ENCODE data around the gene STON1.
A peak's percentile ranks its signal among the peaks of the same experiment; 100 is the strongest.

STON1 gene

GRCh38 chr2:48527226-48527885, 2.6 kb upstream of the STON1 start:
- Histone ChIP-seq H3K4me3 (ENCODE audit: low read depth in 1 of 5, low read length in 5 of 5) (no peak overlapping the region), H3K9me3 (ENCODE audit: control insufficient read depth in 5 of 5, low read length in 5 of 5) (no peaks in the 10 kb centered on the region), H3K27me3 (ENCODE audit: control insufficient read depth in 5 of 5, insufficient read depth in 4 of 5, low read length in 5 of 5) (no peaks in the 10 kb centered on the region), H3K27ac (ENCODE audit: low read depth, low read length) (no peak overlapping the region), H3K4me1 (ENCODE audit: control insufficient read depth in 5 of 5, insufficient read depth in 5 of 5, low read length in 5 of 5) (peaks cover 4 to 48% (median 28%) of the 10 kb centered on the region in 5 donors), H3K9ac (ENCODE audit: low read length in 5 of 5) (no peak overlapping the region), H3K36me3 (ENCODE audit: control insufficient read depth in 5 of 5, insufficient read depth in 5 of 5, low read length in 5 of 5) (no peaks in the 10 kb centered on the region)

GRCh38 chr2:48528431-48528830, 1.5 kb upstream of the STON1 start:
- H3K4me3 ChIP-seq (ENCODE audit: low read depth in 1 of 5, low read length in 5 of 5) = no peak overlapping the region
- H3K9ac ChIP-seq (ENCODE audit: low read length in 5 of 5) = no peak overlapping the region
- peak overlapping the region; percentile 9 for H3K27ac ChIP-seq (ENCODE audit: low read depth, low read length)
- H3K27me3 ChIP-seq (ENCODE audit: control insufficient read depth in 5 of 5, insufficient read depth in 4 of 5, low read length in 5 of 5) = no peaks in the 10 kb centered on the region
- H3K36me3 ChIP-seq (ENCODE audit: control insufficient read depth in 5 of 5, insufficient read depth in 5 of 5, low read length in 5 of 5) = no peaks in the 10 kb centered on the region
- peaks cover 4 to 54% (median 28%) of the 10 kb centered on the region in 5 donors for H3K4me1 ChIP-seq (ENCODE audit: control insufficient read depth in 5 of 5, insufficient read depth in 5 of 5, low read length in 5 of 5)
- H3K9me3 ChIP-seq (ENCODE audit: control insufficient read depth in 5 of 5, low read length in 5 of 5) = no peaks in the 10 kb centered on the region

- H3K9ac ChIP-seq (ENCODE audit: low read length in 5 of 5) = no peak overlapping the region
Observed at GRCh38 chr2:48529194-48529593, 760 bp upstream of the STON1 start.

GRCh38 chr2:48529676-48530032, 300 bp upstream of the STON1 start:
- no peaks in the 10 kb centered on the region for H3K27me3 ChIP-seq (ENCODE audit: control insufficient read depth in 5 of 5, insufficient read depth in 4 of 5, low read length in 5 of 5)
- H3K9me3 ChIP-seq (ENCODE audit: control insufficient read depth in 5 of 5, low read length in 5 of 5) = no peaks in the 10 kb centered on the region
- H3K9ac ChIP-seq (ENCODE audit: low read length in 5 of 5) = peak overlapping the region in 2 of 5 donors; percentile 45 to 53
- no peak overlapping the region for H3K27ac ChIP-seq (ENCODE audit: low read depth, low read length)
- peaks cover 4 to 54% (median 28%) of the 10 kb centered on the region in 5 donors for H3K4me1 ChIP-seq (ENCODE audit: control insufficient read depth in 5 of 5, insufficient read depth in 5 of 5, low read length in 5 of 5)
- H3K36me3 ChIP-seq (ENCODE audit: control insufficient read depth in 5 of 5, insufficient read depth in 5 of 5, low read length in 5 of 5) = no peaks in the 10 kb centered on the region
- peak overlapping the region; percentile 54 to 80 (median 62) for H3K4me3 ChIP-seq (ENCODE audit: low read depth in 1 of 5, low read length in 5 of 5)

More at GRCh38 chr2:48529194-48529593, 760 bp upstream of the STON1 start:
- Histone ChIP-seq H3K9me3 (ENCODE audit: control insufficient read depth in 5 of 5, low read length in 5 of 5) (no peaks in the 10 kb centered on the region), H3K4me1 (ENCODE audit: control insufficient read depth in 5 of 5, insufficient read depth in 5 of 5, low read length in 5 of 5) (peaks cover 4 to 54% (median 28%) of the 10 kb centered on the region in 5 donors), H3K27me3 (ENCODE audit: control insufficient read depth in 5 of 5, insufficient read depth in 4 of 5, low read length in 5 of 5) (no peaks in the 10 kb centered on the region), H3K27ac (ENCODE audit: low read depth, low read length) (peak overlapping the region; percentile 9), H3K4me3 (ENCODE audit: low read depth in 1 of 5, low read length in 5 of 5) (peak overlapping the region in 1 of 5 donors; percentile 29), H3K36me3 (ENCODE audit: control insufficient read depth in 5 of 5, insufficient read depth in 5 of 5, low read length in 5 of 5) (no peaks in the 10 kb centered on the region)

GRCh38 chr2:48531141-48531648, 1.2 kb downstream of the STON1 start:
- Histone ChIP-seq H3K36me3 (ENCODE audit: control insufficient read depth in 5 of 5, insufficient read depth in 5 of 5, low read length in 5 of 5) (no peaks in the 10 kb centered on the region), H3K27me3 (ENCODE audit: control insufficient read depth in 5 of 5, insufficient read depth in 4 of 5, low read length in 5 of 5) (no peaks in the 10 kb centered on the region), H3K9ac (ENCODE audit: low read length in 5 of 5) (peak overlapping the region in 4 of 5 donors; percentile 73 to 88 (median 79)), H3K9me3 (ENCODE audit: control insufficient read depth in 5 of 5, low read length in 5 of 5) (no peaks in the 10 kb centered on the region), H3K4me1 (ENCODE audit: control insufficient read depth in 5 of 5, insufficient read depth in 5 of 5, low read length in 5 of 5) (peaks cover 4 to 45% (median 20%) of the 10 kb centered on the region in 5 donors), H3K4me3 (ENCODE audit: low read depth in 1 of 5, low read length in 5 of 5) (peak overlapping the region; percentile 37 to 84 (median 77)), H3K27ac (ENCODE audit: low read depth, low read length) (peak overlapping the region; percentile 77)

GRCh38 chr2:48532174-48532573, 2.2 kb downstream of the STON1 start:
- Histone ChIP-seq H3K4me1 (ENCODE audit: control insufficient read depth in 5 of 5, insufficient read depth in 5 of 5, low read length in 5 of 5) (peaks cover 4 to 43% (median 20%) of the 10 kb centered on the region in 5 donors), H3K9me3 (ENCODE audit: control insufficient read depth in 5 of 5, low read length in 5 of 5) (no peaks in the 10 kb centered on the region), H3K27me3 (ENCODE audit: control insufficient read depth in 5 of 5, insufficient read depth in 4 of 5, low read length in 5 of 5) (no peaks in the 10 kb centered on the region), H3K4me3 (ENCODE audit: low read depth in 1 of 5, low read length in 5 of 5) (no peak overlapping the region), H3K27ac (ENCODE audit: low read depth, low read length) (no peak overlapping the region), H3K36me3 (ENCODE audit: control insufficient read depth in 5 of 5, insufficient read depth in 5 of 5, low read length in 5 of 5) (no peaks in the 10 kb centered on the region), H3K9ac (ENCODE audit: low read length in 5 of 5) (no peak overlapping the region)

- Histone ChIP-seq H3K9me3 (ENCODE audit: control insufficient read depth in 5 of 5, low read length in 5 of 5) (no peaks in the 10 kb centered on the region), H3K27ac (ENCODE audit: low read depth, low read length) (no peak overlapping the region), H3K9ac (ENCODE audit: low read length in 5 of 5) (no peak overlapping the region), H3K36me3 (ENCODE audit: control insufficient read depth in 5 of 5, insufficient read depth in 5 of 5, low read length in 5 of 5) (no peaks in the 10 kb centered on the region), H3K27me3 (ENCODE audit: control insufficient read depth in 5 of 5, insufficient read depth in 4 of 5, low read length in 5 of 5) (no peaks in the 10 kb centered on the region), H3K4me1 (ENCODE audit: control insufficient read depth in 5 of 5, insufficient read depth in 5 of 5, low read length in 5 of 5) (peaks cover 4 to 36% (median 20%) of the 10 kb centered on the region in 5 donors), H3K4me3 (ENCODE audit: low read depth in 1 of 5, low read length in 5 of 5) (no peak overlapping the region)
Observed at GRCh38 chr2:48532824-48533223, 2.9 kb downstream of the STON1 start.

- Histone ChIP-seq H3K27ac (ENCODE audit: low read depth, low read length) (no peak overlapping the region), H3K36me3 (ENCODE audit: control insufficient read depth in 5 of 5, insufficient read depth in 5 of 5, low read length in 5 of 5) (peaks cover 0 to under 1% (median 0%) of the 10 kb centered on the region in 5 donors), H3K27me3 (ENCODE audit: control insufficient read depth in 5 of 5, insufficient read depth in 4 of 5, low read length in 5 of 5) (no peaks in the 10 kb centered on the region), H3K4me3 (ENCODE audit: low read depth in 1 of 5, low read length in 5 of 5) (no peak overlapping the region), H3K9ac (ENCODE audit: low read length in 5 of 5) (no peak overlapping the region), H3K9me3 (ENCODE audit: control insufficient read depth in 5 of 5, low read length in 5 of 5) (no peaks in the 10 kb centered on the region), H3K4me1 (ENCODE audit: control insufficient read depth in 5 of 5, insufficient read depth in 5 of 5, low read length in 5 of 5) (peaks cover 2 to 20% (median 14%) of the 10 kb centered on the region in 5 donors)
Observed at GRCh38 chr2:48534781-48535180, 4.8 kb downstream of the STON1 start.

GRCh38 chr2:48540237-48540935, 10.4 kb downstream of the STON1 start:
- H3K9ac ChIP-seq (ENCODE audit: low read length in 5 of 5) = no peak overlapping the region
- no peaks in the 10 kb centered on the region for H3K27me3 ChIP-seq (ENCODE audit: control insufficient read depth in 5 of 5, insufficient read depth in 4 of 5, low read length in 5 of 5)
- H3K4me1 ChIP-seq (ENCODE audit: control insufficient read depth in 5 of 5, insufficient read depth in 5 of 5, low read length in 5 of 5) = peaks cover 0 to 5% (median 4%) of the 10 kb centered on the region in 5 donors
- H3K9me3 ChIP-seq (ENCODE audit: control insufficient read depth in 5 of 5, low read length in 5 of 5) = no peaks in the 10 kb centered on the region
- no peak overlapping the region for H3K4me3 ChIP-seq (ENCODE audit: low read depth in 1 of 5, low read length in 5 of 5)
- no peak overlapping the region for H3K27ac ChIP-seq (ENCODE audit: low read depth, low read length)
- H3K36me3 ChIP-seq (ENCODE audit: control insufficient read depth in 5 of 5, insufficient read depth in 5 of 5, low read length in 5 of 5) = peaks cover 0 to 3% (median 0%) of the 10 kb centered on the region in 5 donors
